IMR-90 (cell line): Measurements from ENCODE around the gene TRAF3. TPM values are rescaled to one million over a fixed set of nuclear protein-coding genes. Genes with fewer than 3 reads are reported as not detected.
A peak's percentile ranks its signal among the peaks of the same experiment; 100 is the strongest.

Source experiments
- ATAC-seq: fragments of 200-7000 bp; cut with Tn5 transposase; 2 replicates; pipeline ENCODE4 v1.9.1; 2020; ENCODE audit warnings: low read depth, mild to moderate bottlenecking, moderate library complexity
- BruUV-seq: library from RNA; stranded (reverse); fragments of 400-500 nt; replicated peaks from 2 replicates; lab custom pipeline; 2021; lab: Mats Ljungman, UMichigan
- CTCF ChIA-PET: fragments of 300-600 bp; formaldehyde crosslinking; extraction: SDS; loops from one replicate; lab custom pipeline; 2021; ENCODE audit warnings: antibody characterized with exemption; lab: Yijun Ruan, JAX
- POLR2A ChIA-PET: fragments of 300-600 bp; sonication (Branson Sonifier 250); formaldehyde crosslinking; loops from one replicate; lab custom pipeline; 2022; ENCODE audit warnings: antibody characterized with exemption; ENCODE audit not compliant: unreplicated experiment; lab: Charles Lee
- DNase-seq: peaks from one replicate; pipeline ENCODE4 v3.0.0; 2013
- H2AFZ ChIP-seq: replicated peaks from 2 replicates; pipeline ENCODE3; 2013; ENCODE audit warnings: low read length, mild to moderate bottlenecking; ENCODE audit not compliant: poor library complexity
- H2AK5ac ChIP-seq: 2 replicates; pipeline ENCODE4 v1.6.1; 2013; ENCODE audit warnings: low read depth, low read length, inconsistent platforms
- H2AK9ac ChIP-seq: replicated peaks from 2 replicates; pipeline ENCODE3; 2013; ENCODE audit warnings: mild to moderate bottlenecking, low read depth, low read length, moderate library complexity; ENCODE audit not compliant: poor library complexity
- H2BK120ac ChIP-seq: 2 replicates; pipeline ENCODE4 v1.6.1; 2013; ENCODE audit warnings: low read depth, low read length, inconsistent platforms
- H2BK15ac ChIP-seq: 3 replicates; pipeline ENCODE4 v1.6.1; 2013; ENCODE audit warnings: low read depth, low read length, inconsistent platforms
- H2BK20ac ChIP-seq: 2 replicates; pipeline ENCODE4 v1.6.1; 2013; ENCODE audit warnings: low read depth, mild to moderate bottlenecking, inconsistent platforms, low read length, moderate library complexity
- H2BK5ac ChIP-seq: 2 replicates; pipeline ENCODE4 v1.6.1; 2013; ENCODE audit warnings: mild to moderate bottlenecking, low read depth, low read length, inconsistent platforms; ENCODE audit not compliant: poor library complexity, severe bottlenecking
- H3K14ac ChIP-seq: replicated peaks from 2 replicates; pipeline ENCODE4 v1.6.1; 2013; ENCODE audit warnings: low read depth, low read length, inconsistent platforms
- H3K18ac ChIP-seq: 2 replicates; pipeline ENCODE4 v1.6.1; 2013; ENCODE audit warnings: low read depth, low read length, control low read depth
- H3K23ac ChIP-seq: 2 replicates; pipeline ENCODE4 v1.6.1; 2013; ENCODE audit warnings: low read depth, low read length, inconsistent platforms
- H3K27ac ChIP-seq: 2 replicates; pipeline ENCODE4 v1.5.1; 2013; ENCODE audit warnings: mild to moderate bottlenecking, control low read depth, low read length; ENCODE audit not compliant: insufficient read depth
- H3K27me3 ChIP-seq: 2 replicates; pipeline ENCODE4 v1.6.1; 2013; ENCODE audit warnings: low read length; ENCODE audit not compliant: control insufficient read depth, insufficient read depth
- H3K36me3 ChIP-seq: 2 replicates; pipeline ENCODE4 v1.6.1; 2013; ENCODE audit warnings: low read length, mixed read lengths; ENCODE audit not compliant: control insufficient read depth, insufficient read depth
- H3K4ac ChIP-seq: 2 replicates; pipeline ENCODE4 v1.6.1; 2013; ENCODE audit warnings: low read depth, low read length, inconsistent platforms
- H3K4me1 ChIP-seq: 2 replicates; pipeline ENCODE4 v1.6.1; 2013; ENCODE audit warnings: low read length, mixed read lengths; ENCODE audit not compliant: control insufficient read depth, insufficient read depth
- H3K4me2 ChIP-seq: 2 replicates; pipeline ENCODE4 v1.6.1; 2013; ENCODE audit warnings: low read depth, mild to moderate bottlenecking, control low read depth, low read length, moderate library complexity
- H3K4me3 ChIP-seq: 2 replicates; pipeline ENCODE4 v1.5.1; 2013; ENCODE audit warnings: low read depth, mild to moderate bottlenecking, control low read depth, low read length, moderate library complexity; ENCODE audit not compliant: insufficient read depth
- H3K56ac ChIP-seq: 2 replicates; pipeline ENCODE4 v1.6.1; 2013; ENCODE audit warnings: low read length, inconsistent platforms; ENCODE audit not compliant: insufficient read depth; ENCODE audit errors: extremely low read depth
- H3K79me1 ChIP-seq, 2 experiments: 2 replicates each; pipeline ENCODE4 v1.6.1; 2013; ENCODE audit warnings: low read length in 2 of 2, inconsistent platforms in 1 of 2, low read depth in 1 of 2
- H3K9ac ChIP-seq: 2 replicates; pipeline ENCODE4 v1.6.1; 2013; ENCODE audit warnings: low read depth, low read length, control low read depth
- H3K9me1 ChIP-seq: 2 replicates; pipeline ENCODE4 v1.6.1; 2013; ENCODE audit warnings: low read length, inconsistent platforms; ENCODE audit not compliant: insufficient read depth
- H3K9me3 ChIP-seq: 2 replicates; pipeline ENCODE4 v1.6.1; 2013; ENCODE audit warnings: low read length; ENCODE audit not compliant: control insufficient read depth, insufficient read depth
- H4K20me1 ChIP-seq: 2 replicates; pipeline ENCODE4 v1.6.1; 2013; ENCODE audit warnings: low read length, inconsistent platforms; ENCODE audit not compliant: insufficient read depth
- H4K5ac ChIP-seq: 2 replicates; pipeline ENCODE4 v1.6.1; 2013; ENCODE audit warnings: mild to moderate bottlenecking, low read depth, low read length, control low read depth
- H4K8ac ChIP-seq, 2 experiments: 2 replicates each; pipeline ENCODE4 v1.6.1; 2013; ENCODE audit warnings: low read depth in 2 of 2, low read length in 2 of 2, control low read depth in 1 of 2, inconsistent platforms in 1 of 2
- H4K91ac ChIP-seq: 2 replicates; pipeline ENCODE4 v1.6.1; 2013; ENCODE audit warnings: low read depth, low read length, inconsistent platforms; ENCODE audit not compliant: insufficient read depth
- BHLHE40 ChIP-seq: fragments of 150-350 bp; IDR thresholded peaks from 2 replicates; pipeline ENCODE4 v1.6.1; 2016; ENCODE audit warnings: mild to moderate bottlenecking, low read depth, low read length
- CEBPB ChIP-seq: IDR thresholded peaks from 2 replicates; pipeline ENCODE4 v1.6.1; 2012; ENCODE audit warnings: low read depth, low read length, improper control_type of control experiment
- CHD1 ChIP-seq: IDR thresholded peaks from 2 replicates; pipeline ENCODE4 v1.6.1; 2012; ENCODE audit warnings: low read depth, low read length, improper control_type of control experiment
- ELK1 ChIP-seq: fragments of 150-350 bp; IDR thresholded peaks from 2 replicates; pipeline ENCODE4 v1.6.1; 2016; ENCODE audit warnings: low read depth, mild to moderate bottlenecking, low read length, moderate library complexity, borderline replicate concordance
- FOS ChIP-seq: fragments of 150-350 bp; IDR thresholded peaks from 2 replicates; pipeline ENCODE4 v1.6.1; 2016; ENCODE audit warnings: low read depth, low read length
- MAZ ChIP-seq: IDR thresholded peaks from 2 replicates; pipeline ENCODE4 v1.6.1; 2012; ENCODE audit warnings: low read depth, mild to moderate bottlenecking, low read length, improper control_type of control experiment, moderate library complexity, borderline replicate concordance
- MXI1 ChIP-seq: IDR thresholded peaks from 2 replicates; pipeline ENCODE4 v1.6.1; 2012; ENCODE audit warnings: low read depth, mild to moderate bottlenecking, low read length, moderate library complexity, borderline replicate concordance
- NFE2L2 ChIP-seq: fragments of 150-350 bp; IDR thresholded peaks from 2 replicates; pipeline ENCODE4 v1.6.1; 2016; ENCODE audit warnings: low read depth, mild to moderate bottlenecking, low read length
- POLR2A ChIP-seq: IDR thresholded peaks from 2 replicates; pipeline ENCODE4 v1.6.1; 2012; ENCODE audit warnings: mild to moderate bottlenecking, low read depth, low read length
- RAD21 ChIP-seq: IDR thresholded peaks from 2 replicates; pipeline ENCODE4 v1.6.1; 2012; ENCODE audit warnings: low read length, improper control_type of control experiment
- RCOR1 ChIP-seq: IDR thresholded peaks from 2 replicates; pipeline ENCODE4 v1.6.1; 2012; ENCODE audit warnings: mild to moderate bottlenecking, low read length, improper control_type of control experiment; ENCODE audit not compliant: insufficient replicate concordance
- RFX5 ChIP-seq: IDR thresholded peaks from 2 replicates; pipeline ENCODE4 v1.8.0; 2012; ENCODE audit warnings: low read depth, mild to moderate bottlenecking, low read length, moderate library complexity
- SMC3 ChIP-seq: fragments of 150-350 bp; IDR thresholded peaks from 2 replicates; pipeline ENCODE4 v1.6.1; 2016; ENCODE audit warnings: low read depth, mild to moderate bottlenecking, antibody characterized with exemption, low read length, moderate library complexity
- USF2 ChIP-seq: fragments of 150-350 bp; IDR thresholded peaks from 2 replicates; pipeline ENCODE4 v1.6.1; 2017; ENCODE audit warnings: mild to moderate bottlenecking, antibody characterized with exemption, low read length, low read depth
- WGBS, 2 experiments: methylation state at CpG; one replicate each; pipeline versions ENCODE4 v1.1.5 to v1.1.7; 2013; ENCODE audit warnings: missing lambda C conversion rate in 2 of 2; ENCODE audit not compliant: insufficient read length in 1 of 2; ENCODE audit errors: extremely low coverage in 2 of 2; 5-methylcytosine and 5-hydroxymethylcytosine counted together
- dilution Hi-C: fragments of 300-500 bp; cut with HindIII; formaldehyde crosslinking; loops from one replicate; pipeline ENCODE4 v1.14.3; 2018; ENCODE audit warnings: low sequenced_read_pairs; ENCODE audit not compliant: unreplicated experiment
- in situ Hi-C: fragments of 300-500 bp; cut with MboI; formaldehyde crosslinking; loops from 3 replicates; pipeline ENCODE4 v1.14.3; 2019; ENCODE audit warnings: low sequenced_read_pairs, inconsistent platforms, mixed read lengths
- intact Hi-C: fragments of 100-400 bp; cut with micrococcal nuclease; formaldehyde crosslinking; loops from 2 replicates; pipeline ENCODE4 v1.10.0; 2022
- polyA plus RNA-seq, 3 experiments: library from polyadenylated mRNA; depleted of rRNA; stranded (reverse); fragments of >200 nt; gene quantifications; 2 replicates each; pipeline ENCODE4 v1.2.3, GENCODE V29; 2012; ENCODE audit warnings: low replicate concordance in 1 of 3
- total RNA-seq: library from RNA; depleted of rRNA; stranded (reverse); fragments of >200 nt; gene quantifications from 2 replicates; pipeline ENCODE4 v1.2.3, GENCODE V29; 2012

Gene TRAF3
- total and polyA plus RNA-seq, 2 of the 4 experiments (the other 2 are of a cell fraction) = 21.2 to 25.3 TPM

- no peak for ATAC-seq
- no peak for TF ChIP-seq CEBPB
- TF ChIP-seq BHLHE40 = no peak
- no peak for TF ChIP-seq POLR2A
- no peak for TF ChIP-seq SMC3
- TF ChIP-seq MAZ = no peak
- TF ChIP-seq RAD21 = no peak
- TF ChIP-seq RFX5 = no peak
- no peak for TF ChIP-seq USF2
- no peak for TF ChIP-seq ELK1
- no peak for TF ChIP-seq FOS
- TF ChIP-seq RCOR1 = no peak
- TF ChIP-seq CHD1 = no peak
- no peak for TF ChIP-seq NFE2L2
- TF ChIP-seq MXI1 = no peak
- WGBS, 2 experiments = no CpG with 5 or more reads among the region's 2 CpGs
- H3K79me1 ChIP-seq = peaks cover 45 to 79% of the 10 kb centered on the region in 2 experiments
- no peak overlapping the region for H3K4me2 ChIP-seq
- no peak overlapping the region for H4K5ac ChIP-seq
- peak overlapping the region; percentile 5; the same call in 1 of the 2 replicates for H3K18ac ChIP-seq
- H3K9me1 ChIP-seq = peaks cover 24% of the 10 kb centered on the region
- intact Hi-C loops (loop anchor here (5.0 kb wide), 1 partner anchor 93 kb away; no protein-coding TSS in a partner anchor), in situ Hi-C loops (no loop called here), dilution Hi-C loops (no loop called here)
- H2AK5ac ChIP-seq = peak overlapping the region; percentile 23; the same call in 1 of the 2 replicates
- H3K27me3 ChIP-seq = no peaks in the 10 kb centered on the region
- H3K14ac ChIP-seq = peak overlapping the region; percentile 48; the same call in 1 of the 2 replicates
- no peak overlapping the region for H3K9ac ChIP-seq
- no peaks in the 10 kb centered on the region for H3K9me3 ChIP-seq
- H4K20me1 ChIP-seq = peaks cover 57% of the 10 kb centered on the region
- BruUV-seq = no TSS peak
- no peak overlapping the region for H3K4me3 ChIP-seq
- no peak overlapping the region for H3K27ac ChIP-seq
- DNase-seq = no peak
- H3K56ac ChIP-seq = no peak overlapping the region
- no peak overlapping the region for H4K8ac ChIP-seq
- H3K4ac ChIP-seq = peak overlapping the region; percentile 65
- H4K91ac ChIP-seq = peak overlapping the region; percentile 5; the same call in 1 of the 2 replicates
- ChIA-PET POLR2A (no interaction called here), CTCF (no interaction called here)
- H2BK20ac ChIP-seq = peak overlapping the region; percentile 40; the same call in 1 of the 2 replicates
- peaks cover 17% of the 10 kb centered on the region for H3K4me1 ChIP-seq
- no peaks in the 10 kb centered on the region for H3K36me3 ChIP-seq
- no peak overlapping the region for H2AFZ ChIP-seq
- peak overlapping the region; percentile 28; the same call in 1 of the 2 replicates for H3K23ac ChIP-seq
- no peak overlapping the region for H2BK5ac ChIP-seq
- no peak overlapping the region for H2BK15ac ChIP-seq
- no peak overlapping the region for H2AK9ac ChIP-seq
- no peak overlapping the region for H2BK120ac ChIP-seq
These were observed 21.7 kb downstream of the TRAF3 start for GRCh38 chr14:102798926-102799325.
